Stimulated activated CD4-positive, alpha-beta T cell treated with anti-CD3 and anti-CD28 coated beads, Interleukin-12 subunit alpha, Interleukin-12 subunit beta, amount 100 ng/mL, for 24 hours (primary cell): ENCODE data around the gene MAP2.

Experiments used
- DNase-seq, 2 experiments: peaks; one replicate each; pipeline ENCODE4 v3.0.0-alpha.2; 2020; ENCODE audit warnings: low read depth in 2 of 2

Gene MAP2

GRCh38 chr2:209529579-209529978 lies 105.7 kb downstream of the MAP2 start:
- no peak for DNase-seq

- no peak for DNase-seq
Measured at GRCh38 chr2:209532321-209532720, 108.5 kb downstream of the MAP2 start.

- DNase-seq, result no peak
Measured at GRCh38 chr2:209533391-209533790, 109.5 kb downstream of the MAP2 start.

DNA sequence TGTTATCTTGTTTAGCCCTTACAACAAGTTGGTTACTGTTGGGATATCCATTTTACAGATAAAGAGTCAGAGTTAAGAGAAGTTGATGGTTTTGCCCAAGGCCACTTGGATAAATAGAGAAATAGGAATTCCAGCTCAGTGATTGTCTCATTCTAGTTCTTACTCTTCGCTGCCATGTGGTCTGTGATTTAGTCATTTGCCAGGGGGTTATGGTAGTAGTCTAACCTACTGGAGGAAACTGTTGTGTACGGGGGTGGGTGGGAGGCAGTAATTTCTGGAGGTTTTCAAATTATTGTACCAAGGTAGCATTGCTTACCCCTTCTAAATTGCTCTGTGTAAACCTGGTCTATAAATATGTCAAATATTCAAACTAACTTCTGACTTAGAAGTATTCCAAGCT lies 110.4 kb downstream of the MAP2 start:
- no peak for DNase-seq

DNA sequence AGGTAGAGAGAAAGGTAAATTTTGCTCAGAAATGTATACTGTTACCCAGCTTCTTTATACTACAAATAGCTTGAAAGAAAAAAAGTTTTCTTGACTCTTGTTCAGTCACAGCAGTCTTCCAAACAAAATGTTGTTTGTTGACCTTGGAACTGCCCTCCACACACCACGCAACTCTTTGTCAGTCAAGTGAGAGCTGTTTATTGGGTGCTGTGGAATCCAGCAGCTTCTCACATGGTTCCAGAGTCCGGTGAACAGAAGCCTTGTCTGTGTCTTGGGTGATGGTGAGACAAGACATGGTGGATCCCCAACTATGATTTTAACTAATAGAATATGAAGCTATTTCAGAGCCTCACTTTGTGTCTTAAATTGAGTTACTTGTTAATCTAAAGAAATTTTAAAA lies 112.5 kb downstream of the MAP2 start:
- DNase-seq, result no peak

DNA sequence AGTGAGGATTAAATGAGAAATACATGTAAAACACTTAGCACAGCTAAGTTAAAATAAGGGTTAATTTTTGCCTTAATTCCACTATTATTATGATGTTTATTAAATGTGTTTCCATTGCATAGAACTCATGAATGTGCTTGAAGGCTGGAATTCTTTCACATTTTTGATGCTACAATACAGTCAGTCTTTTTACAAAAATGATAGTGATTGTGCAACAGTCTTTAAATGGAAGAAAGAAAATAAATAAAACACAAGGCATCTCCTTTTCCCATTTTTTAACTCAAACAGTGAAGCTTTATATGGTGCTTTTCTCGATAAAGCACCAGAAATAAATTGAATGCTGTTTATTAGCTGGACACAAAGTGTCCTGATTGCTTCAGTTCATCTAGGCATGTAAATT lies 123.9 kb downstream of the MAP2 start:
- DNase-seq, result no peak

GRCh38 chr2:209549589-209549988 lies 125.7 kb downstream of the MAP2 start:
- DNase-seq, result no peak

DNA sequence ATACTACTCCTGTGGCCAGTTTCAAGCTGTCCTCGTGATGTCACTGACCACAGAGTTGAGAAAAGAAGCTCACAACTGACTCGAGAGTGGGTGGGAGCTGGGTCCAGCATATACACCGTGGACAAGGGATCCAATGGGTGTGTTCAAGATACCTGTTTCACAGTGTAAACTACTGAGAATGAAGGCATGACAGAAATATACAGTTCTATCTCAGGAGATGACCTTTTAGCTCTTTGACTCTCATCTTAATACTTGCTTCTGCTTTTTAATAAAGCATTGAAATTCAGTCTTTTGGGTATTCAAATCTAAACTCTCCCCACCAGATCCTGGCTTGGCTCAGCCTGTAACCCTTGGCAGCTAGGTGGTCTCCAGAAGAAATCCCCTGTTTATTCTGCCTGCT lies 130.1 kb downstream of the MAP2 start:
- no peak for DNase-seq

GRCh38 chr2:209556354-209556961 lies 132.6 kb downstream of the MAP2 start:
- DNase-seq, result no peak

DNA sequence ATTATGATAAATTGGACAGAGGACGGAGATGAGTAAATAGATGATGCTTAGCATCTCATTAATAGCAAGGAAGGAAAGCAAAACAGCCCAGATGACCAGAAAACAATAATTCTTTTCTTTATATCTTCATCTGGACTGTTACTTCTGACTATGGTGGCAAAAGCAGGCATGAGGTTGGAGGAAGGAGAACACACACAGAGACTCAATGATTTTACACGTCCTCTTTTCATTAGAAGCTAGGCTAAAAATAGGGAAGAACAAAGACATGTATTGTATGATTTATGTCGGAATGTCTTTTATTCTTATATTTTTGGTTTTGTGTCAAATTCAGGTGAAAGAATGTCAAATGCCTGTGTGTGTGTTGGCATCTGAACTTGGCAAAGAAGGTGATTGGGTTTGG lies 137.1 kb downstream of the MAP2 start:
- no peak for DNase-seq

- DNase-seq, result no peak
Measured at GRCh38 chr2:209563453-209563852, 139.6 kb downstream of the MAP2 start.

GRCh38 chr2:209564816-209565215 lies 141.0 kb downstream of the MAP2 start:
- no peak for DNase-seq

DNA sequence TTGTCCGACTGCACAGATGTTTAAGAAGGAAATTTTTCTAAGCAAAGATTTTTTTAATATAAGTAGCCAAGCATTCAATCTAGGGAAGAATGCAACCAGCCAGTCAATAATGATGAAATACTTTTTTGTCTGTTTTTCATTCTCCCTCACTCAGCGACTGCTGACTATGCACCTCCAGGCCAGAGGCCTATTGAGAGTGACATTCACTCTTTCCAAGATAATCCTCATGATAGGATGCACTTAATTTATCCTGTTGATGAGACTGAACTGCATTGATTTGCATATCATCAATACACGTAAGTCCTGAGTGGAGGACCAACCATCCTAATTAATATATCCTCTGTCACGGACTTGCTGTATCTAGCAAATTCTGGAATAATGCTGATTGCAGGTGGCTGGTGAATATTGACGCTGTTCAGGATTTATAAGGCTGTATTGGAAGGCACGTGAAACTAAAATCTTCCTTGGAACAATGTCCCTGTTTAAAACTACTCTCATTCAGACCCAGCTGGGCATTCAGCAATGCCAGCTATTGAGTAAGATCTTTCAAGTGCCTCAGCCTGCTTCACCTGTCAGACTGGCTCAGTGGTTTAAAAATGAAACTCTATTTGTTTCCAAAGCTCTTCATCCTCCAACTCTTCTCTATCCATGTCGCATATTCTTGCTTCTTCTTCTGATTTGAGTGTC lies 142.2 kb downstream of the MAP2 start:
- DNase-seq, result no peak

- DNase-seq, result no peak
Measured at GRCh38 chr2:209570194-209570593, 146.3 kb downstream of the MAP2 start.

GRCh38 chr2:209574515-209574914 lies 150.7 kb downstream of the MAP2 start:
- no peak for DNase-seq

- no peak for DNase-seq
Measured at GRCh38 chr2:209577376-209578357, 153.8 kb downstream of the MAP2 start.

GRCh38 chr2:209578394-209579001 lies 154.7 kb downstream of the MAP2 start:
- no peak for DNase-seq

GRCh38 chr2:209579230-209579749 lies 155.4 kb downstream of the MAP2 start:
- DNase-seq, result no peak

DNA sequence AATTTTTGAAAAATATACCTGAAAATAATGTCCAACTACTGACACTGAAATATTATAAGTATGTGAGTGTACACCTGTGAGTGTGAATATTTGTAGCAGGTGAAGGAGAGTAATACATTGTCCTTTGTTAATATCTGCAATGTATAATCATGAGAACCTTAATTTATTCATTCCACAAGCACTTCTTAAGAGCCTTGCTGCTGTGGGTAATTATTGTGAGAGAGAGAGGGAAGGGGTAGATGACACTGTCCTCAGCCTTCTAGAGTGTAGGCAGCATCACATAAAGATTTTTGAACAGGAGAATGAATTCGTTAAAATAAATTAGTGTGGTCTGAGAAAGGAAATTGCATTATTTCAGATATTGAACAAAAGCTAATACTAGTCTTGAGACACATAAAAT lies 157.2 kb downstream of the MAP2 start:
- DNase-seq, result no peak

- no peak for DNase-seq
Measured at GRCh38 chr2:209582281-209582680, 158.4 kb downstream of the MAP2 start.

DNA sequence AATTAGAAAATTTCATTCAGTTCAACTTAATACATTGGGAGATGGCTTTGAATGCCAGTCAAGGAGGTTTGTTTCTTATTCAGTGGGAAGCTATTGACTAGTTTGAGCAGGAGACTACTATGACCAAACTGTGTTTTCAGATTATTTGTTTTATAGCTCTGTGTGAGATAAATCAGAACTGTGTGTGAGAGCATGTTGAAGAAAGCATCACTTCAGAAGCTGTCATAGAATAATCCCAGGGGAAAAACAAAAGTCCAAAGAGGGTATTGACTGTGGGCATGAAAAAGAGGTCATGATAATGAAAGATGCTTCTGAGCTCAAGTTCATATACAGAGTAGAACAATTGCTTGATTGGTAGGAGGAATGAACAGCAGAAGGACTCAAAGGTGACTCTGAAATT lies 160.6 kb downstream of the MAP2 start:
- DNase-seq, result no peak

DNA sequence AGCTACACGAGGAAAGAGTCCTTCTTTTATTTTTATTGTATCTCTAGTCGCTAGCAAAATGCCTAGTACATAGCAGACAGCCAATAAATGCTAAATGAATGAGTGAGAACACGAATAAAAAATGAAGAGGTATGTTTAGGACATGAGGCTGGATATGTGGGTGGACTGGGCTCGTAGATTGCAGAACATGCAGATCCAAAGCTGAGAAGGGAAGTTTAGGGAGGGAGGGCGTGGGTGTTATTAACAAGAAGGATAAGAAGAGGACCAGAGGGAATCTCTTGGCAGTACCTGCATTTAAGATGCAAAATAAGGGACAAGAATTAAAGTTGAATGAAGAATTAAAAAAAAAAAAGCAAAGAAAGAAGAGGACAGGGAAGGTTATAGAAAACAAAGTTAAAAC lies 161.1 kb downstream of the MAP2 start:
- no peak for DNase-seq
